SK-N-SH treated with all-trans-retinoic acid at 6 μM for 48 hours (cell line): ENCODE data around the gene TIMM23.

Experiments
- ATAC-seq: fragments of 200-7000 bp; cut with Tn5 transposase; 3 replicates; pipeline ENCODE4 v1.9.1; 2020; ENCODE audit warnings: mild to moderate bottlenecking, moderate library complexity
- ARNTL ChIP-seq: fragments of 450-650 bp; formaldehyde crosslinking; IDR thresholded peaks from 2 replicates; pipeline ENCODE4 v1.5.0; 2020; ENCODE audit warnings: low read depth, mild to moderate bottlenecking, moderate library complexity, borderline replicate concordance
- CSDC2 ChIP-seq: fragments of 250-450 bp; sonication (Bioruptor Pico); IDR thresholded peaks from 2 replicates; pipeline ENCODE4 v1.5.0; 2020; ENCODE audit warnings: mild to moderate bottlenecking, moderate library complexity
- ESRRG ChIP-seq: fragments of 250-450 bp; sonication (Bioruptor Pico); IDR thresholded peaks from 2 replicates; pipeline ENCODE4 v1.6.1; 2021; ENCODE audit warnings: mild to moderate bottlenecking
- GLIS3 ChIP-seq: fragments of 250-450 bp; sonication (Bioruptor Pico); IDR thresholded peaks from 2 replicates; pipeline ENCODE4 v1.5.0; 2020; ENCODE audit warnings: mild to moderate bottlenecking, moderate library complexity
- ISL1 ChIP-seq: fragments of 250-450 bp; sonication (Bioruptor Pico); IDR thresholded peaks from 2 replicates; pipeline ENCODE4 v2.1.2; 2022; ENCODE audit warnings: mild to moderate bottlenecking, moderate library complexity
- RARB ChIP-seq: fragments of 250-450 bp; sonication (Bioruptor Pico); IDR thresholded peaks from 2 replicates; pipeline ENCODE4 v1.8.0; 2021; ENCODE audit warnings: mild to moderate bottlenecking, moderate library complexity
- TCF4 ChIP-seq: fragments of 250-450 bp; sonication (Bioruptor Pico); IDR thresholded peaks from 2 replicates; pipeline ENCODE4 v1.8.0; 2021; ENCODE audit warnings: mild to moderate bottlenecking, moderate library complexity, borderline replicate concordance
- TOX ChIP-seq: fragments of 250-450 bp; sonication (Bioruptor Pico); IDR thresholded peaks from 2 replicates; pipeline ENCODE4 v1.8.0; 2021; ENCODE audit warnings: mild to moderate bottlenecking, moderate library complexity, borderline replicate concordance
- ZC3H10 ChIP-seq: fragments of 250-450 bp; sonication (Bioruptor Pico); IDR thresholded peaks from 2 replicates; pipeline ENCODE4 v1.5.1; 2021; ENCODE audit warnings: mild to moderate bottlenecking, moderate library complexity
- ZFP3 ChIP-seq: fragments of 250-450 bp; sonication (Bioruptor Pico); IDR thresholded peaks from 2 replicates; pipeline ENCODE4 v1.5.0; 2020; ENCODE audit warnings: mild to moderate bottlenecking, moderate library complexity
- ZFP30 ChIP-seq: fragments of 450-650 bp; formaldehyde crosslinking; IDR thresholded peaks from 2 replicates; pipeline ENCODE4 v1.5.0; 2022; ENCODE audit warnings: mild to moderate bottlenecking, moderate library complexity
- ZNF565 ChIP-seq: fragments of 450-650 bp; formaldehyde crosslinking; conservative IDR thresholded peaks from 2 replicates; pipeline ENCODE4 v1.5.0; 2020; ENCODE audit warnings: low read depth, mild to moderate bottlenecking, moderate library complexity
- ZNF70 ChIP-seq: fragments of 450-650 bp; formaldehyde crosslinking; IDR thresholded peaks from 2 replicates; pipeline ENCODE4 v1.5.0; 2020; ENCODE audit warnings: mild to moderate bottlenecking, moderate library complexity
- TF ChIP-seq, protein P1 (sequence below): fragments of 250-450 bp; sonication (Bioruptor Pico); IDR thresholded peaks from 2 replicates; pipeline ENCODE4 v1.5.1; 2021; ENCODE audit warnings: mild to moderate bottlenecking, moderate library complexity
- TF ChIP-seq, protein P2 (sequence below): fragments of 250-450 bp; sonication (Bioruptor Pico); IDR thresholded peaks from 2 replicates; pipeline ENCODE4 v1.5.0; 2020; ENCODE audit warnings: mild to moderate bottlenecking, moderate library complexity
- TF ChIP-seq, protein P3 (sequence below): fragments of 250-450 bp; sonication (Bioruptor Pico); IDR thresholded peaks from 2 replicates; pipeline ENCODE4 v1.8.0; 2020; ENCODE audit warnings: mild to moderate bottlenecking, moderate library complexity, borderline replicate concordance
- TF ChIP-seq, protein P4 (sequence below): fragments of 250-450 bp; sonication (Bioruptor Pico); IDR thresholded peaks from 2 replicates; pipeline ENCODE4 v1.8.0; 2021; ENCODE audit warnings: low read depth, mild to moderate bottlenecking, moderate library complexity, borderline replicate concordance

The TIMM23 gene

DNA sequence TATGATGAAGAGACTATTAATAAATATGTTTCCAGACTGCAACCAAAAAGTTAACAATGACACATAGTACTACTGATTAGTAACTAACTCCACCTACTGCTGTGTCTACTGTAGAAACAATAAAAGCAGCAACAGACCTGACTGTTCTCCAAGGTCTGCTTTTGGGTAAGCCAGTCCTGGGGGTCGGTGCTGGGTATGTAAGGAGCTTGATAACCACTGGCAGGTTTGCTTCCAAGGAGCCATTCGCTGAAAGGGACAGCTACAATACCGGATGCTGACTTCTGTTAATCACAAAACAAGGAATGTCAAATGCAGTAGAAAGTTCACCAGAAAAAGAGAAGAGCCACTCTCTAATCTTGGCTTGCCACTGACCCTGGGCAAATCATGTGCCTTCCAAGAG, 40.5 kb downstream of the TIMM23 start:
- no peak for ATAC-seq
- TF ChIP-seq, protein P1, sequence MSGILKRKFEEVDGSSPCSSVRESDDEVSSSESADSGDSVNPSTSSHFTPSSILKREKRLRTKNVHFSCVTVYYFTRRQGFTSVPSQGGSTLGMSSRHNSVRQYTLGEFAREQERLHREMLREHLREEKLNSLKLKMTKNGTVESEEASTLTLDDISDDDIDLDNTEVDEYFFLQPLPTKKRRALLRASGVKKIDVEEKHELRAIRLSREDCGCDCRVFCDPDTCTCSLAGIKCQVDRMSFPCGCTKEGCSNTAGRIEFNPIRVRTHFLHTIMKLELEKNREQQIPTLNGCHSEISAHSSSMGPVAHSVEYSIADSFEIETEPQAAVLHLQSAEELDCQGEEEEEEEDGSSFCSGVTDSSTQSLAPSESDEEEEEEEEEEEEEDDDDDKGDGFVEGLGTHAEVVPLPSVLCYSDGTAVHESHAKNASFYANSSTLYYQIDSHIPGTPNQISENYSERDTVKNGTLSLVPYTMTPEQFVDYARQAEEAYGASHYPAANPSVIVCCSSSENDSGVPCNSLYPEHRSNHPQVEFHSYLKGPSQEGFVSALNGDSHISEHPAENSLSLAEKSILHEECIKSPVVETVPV (CRISPR knock-in tag): no peak
- TF ChIP-seq ARNTL (no peak), RARB (CRISPR knock-in tag) (no peak), ZFP30 (CRISPR knock-in tag) (no peak), ZC3H10 (CRISPR knock-in tag) (no peak), GLIS3 (no peak), ZNF565 (CRISPR knock-in tag) (no peak), CSDC2 (CRISPR knock-in tag) (no peak), TOX (CRISPR knock-in tag) (no peak)
- TF ChIP-seq, protein P2, sequence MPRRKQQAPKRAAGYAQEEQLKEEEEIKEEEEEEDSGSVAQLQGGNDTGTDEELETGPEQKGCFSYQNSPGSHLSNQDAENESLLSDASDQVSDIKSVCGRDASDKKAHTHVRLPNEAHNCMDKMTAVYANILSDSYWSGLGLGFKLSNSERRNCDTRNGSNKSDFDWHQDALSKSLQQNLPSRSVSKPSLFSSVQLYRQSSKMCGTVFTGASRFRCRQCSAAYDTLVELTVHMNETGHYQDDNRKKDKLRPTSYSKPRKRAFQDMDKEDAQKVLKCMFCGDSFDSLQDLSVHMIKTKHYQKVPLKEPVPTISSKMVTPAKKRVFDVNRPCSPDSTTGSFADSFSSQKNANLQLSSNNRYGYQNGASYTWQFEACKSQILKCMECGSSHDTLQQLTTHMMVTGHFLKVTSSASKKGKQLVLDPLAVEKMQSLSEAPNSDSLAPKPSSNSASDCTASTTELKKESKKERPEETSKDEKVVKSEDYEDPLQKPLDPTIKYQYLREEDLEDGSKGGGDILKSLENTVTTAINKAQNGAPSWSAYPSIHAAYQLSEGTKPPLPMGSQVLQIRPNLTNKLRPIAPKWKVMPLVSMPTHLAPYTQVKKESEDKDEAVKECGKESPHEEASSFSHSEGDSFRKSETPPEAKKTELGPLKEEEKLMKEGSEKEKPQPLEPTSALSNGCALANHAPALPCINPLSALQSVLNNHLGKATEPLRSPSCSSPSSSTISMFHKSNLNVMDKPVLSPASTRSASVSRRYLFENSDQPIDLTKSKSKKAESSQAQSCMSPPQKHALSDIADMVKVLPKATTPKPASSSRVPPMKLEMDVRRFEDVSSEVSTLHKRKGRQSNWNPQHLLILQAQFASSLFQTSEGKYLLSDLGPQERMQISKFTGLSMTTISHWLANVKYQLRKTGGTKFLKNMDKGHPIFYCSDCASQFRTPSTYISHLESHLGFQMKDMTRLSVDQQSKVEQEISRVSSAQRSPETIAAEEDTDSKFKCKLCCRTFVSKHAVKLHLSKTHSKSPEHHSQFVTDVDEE: no peak
- TF ChIP-seq, protein P3, sequence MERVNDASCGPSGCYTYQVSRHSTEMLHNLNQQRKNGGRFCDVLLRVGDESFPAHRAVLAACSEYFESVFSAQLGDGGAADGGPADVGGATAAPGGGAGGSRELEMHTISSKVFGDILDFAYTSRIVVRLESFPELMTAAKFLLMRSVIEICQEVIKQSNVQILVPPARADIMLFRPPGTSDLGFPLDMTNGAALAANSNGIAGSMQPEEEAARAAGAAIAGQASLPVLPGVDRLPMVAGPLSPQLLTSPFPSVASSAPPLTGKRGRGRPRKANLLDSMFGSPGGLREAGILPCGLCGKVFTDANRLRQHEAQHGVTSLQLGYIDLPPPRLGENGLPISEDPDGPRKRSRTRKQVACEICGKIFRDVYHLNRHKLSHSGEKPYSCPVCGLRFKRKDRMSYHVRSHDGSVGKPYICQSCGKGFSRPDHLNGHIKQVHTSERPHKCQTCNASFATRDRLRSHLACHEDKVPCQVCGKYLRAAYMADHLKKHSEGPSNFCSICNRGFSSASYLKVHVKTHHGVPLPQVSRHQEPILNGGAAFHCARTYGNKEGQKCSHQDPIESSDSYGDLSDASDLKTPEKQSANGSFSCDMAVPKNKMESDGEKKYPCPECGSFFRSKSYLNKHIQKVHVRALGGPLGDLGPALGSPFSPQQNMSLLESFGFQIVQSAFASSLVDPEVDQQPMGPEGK: no peak
- TF ChIP-seq, all 23 proteins: peak for 0

DNA sequence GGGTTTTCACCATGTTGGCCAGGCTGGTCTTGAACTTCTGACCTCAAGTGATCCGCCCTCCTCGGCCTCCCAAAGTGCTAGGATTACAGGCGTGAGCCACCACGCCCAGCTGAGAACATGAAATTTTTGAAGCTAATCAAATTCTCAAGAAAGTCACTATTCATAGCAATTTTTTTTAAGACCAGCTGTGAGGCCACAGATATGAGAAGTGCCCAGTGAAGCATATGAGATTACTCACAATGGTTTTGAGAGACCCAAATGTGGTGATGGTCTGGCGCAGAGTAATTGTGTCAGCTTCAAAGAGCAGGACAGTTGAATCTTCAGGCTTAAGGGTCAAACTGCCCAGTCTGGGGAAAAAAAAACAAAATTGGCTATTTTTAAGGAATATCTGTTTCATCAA, 41.9 kb downstream of the TIMM23 start:
- TF ChIP-seq, protein P1 (CRISPR knock-in tag): no peak
- TF ChIP-seq, protein P4, sequence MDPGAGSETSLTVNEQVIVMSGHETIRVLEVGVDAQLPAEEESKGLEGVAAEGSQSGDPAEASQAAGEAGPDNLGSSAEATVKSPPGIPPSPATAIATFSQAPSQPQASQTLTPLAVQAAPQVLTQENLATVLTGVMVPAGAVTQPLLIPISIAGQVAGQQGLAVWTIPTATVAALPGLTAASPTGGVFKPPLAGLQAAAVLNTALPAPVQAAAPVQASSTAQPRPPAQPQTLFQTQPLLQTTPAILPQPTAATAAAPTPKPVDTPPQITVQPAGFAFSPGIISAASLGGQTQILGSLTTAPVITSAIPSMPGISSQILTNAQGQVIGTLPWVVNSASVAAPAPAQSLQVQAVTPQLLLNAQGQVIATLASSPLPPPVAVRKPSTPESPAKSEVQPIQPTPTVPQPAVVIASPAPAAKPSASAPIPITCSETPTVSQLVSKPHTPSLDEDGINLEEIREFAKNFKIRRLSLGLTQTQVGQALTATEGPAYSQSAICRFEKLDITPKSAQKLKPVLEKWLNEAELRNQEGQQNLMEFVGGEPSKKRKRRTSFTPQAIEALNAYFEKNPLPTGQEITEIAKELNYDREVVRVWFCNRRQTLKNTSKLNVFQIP (CRISPR knock-in tag): no peak
- ATAC-seq: no peak

DNA sequence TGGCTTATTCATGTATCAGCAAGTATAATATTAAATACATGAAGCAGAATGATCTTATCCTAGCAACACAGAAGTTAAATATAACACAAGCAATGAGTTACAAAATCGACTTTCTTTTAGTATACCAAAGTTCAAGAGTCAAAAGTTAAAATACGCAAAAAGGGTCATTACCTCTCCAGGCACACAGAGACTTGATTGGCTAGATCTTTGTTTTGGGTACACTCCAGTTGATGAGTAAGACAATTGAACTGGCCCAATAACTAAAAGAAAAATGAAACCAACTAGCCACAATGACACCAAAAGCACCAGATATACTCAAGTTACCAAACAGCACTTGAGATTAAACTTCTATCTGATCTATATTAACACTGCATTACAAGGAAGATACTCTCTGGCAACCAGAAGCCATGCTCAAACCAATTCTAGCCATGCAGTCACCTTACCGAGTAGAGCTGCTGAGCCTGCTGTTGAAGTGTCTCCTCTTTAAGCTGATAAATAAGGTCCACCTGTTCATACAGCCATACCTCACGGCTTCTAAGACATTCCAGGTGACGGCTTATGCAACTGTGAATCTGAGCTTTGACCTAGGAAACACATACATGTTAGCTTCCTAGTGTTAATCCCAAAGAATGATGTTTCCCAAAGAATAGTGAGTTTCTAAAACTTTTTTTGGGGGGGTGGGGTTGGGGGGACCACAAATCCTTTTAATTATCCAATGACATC, 42.6 kb downstream of the TIMM23 start:
- TF ChIP-seq ARNTL (no peak), GLIS3 (no peak), ZFP30 (CRISPR knock-in tag) (no peak), ZNF565 (CRISPR knock-in tag) (no peak), ZNF70 (CRISPR knock-in tag) (no peak), ESRRG (no peak), TOX (CRISPR knock-in tag) (no peak), ZFP3 (no peak), ISL1 (no peak), TCF4 (CRISPR knock-in tag) (no peak)
- TF ChIP-seq, protein P4 (CRISPR knock-in tag): no peak
- TF ChIP-seq, protein P3: no peak
- TF ChIP-seq, protein P1 (CRISPR knock-in tag): no peak
- no peak for ATAC-seq
